ENCODE measurements around the gene ZNF175.

GRCh38 chr19:51559240-51559639 lies 11.8 kb upstream of the ZNF175 start:
- TF ChIP-seq GATA2 (IDR thresholded peaks at IDR 0.05; ENCODE audit: low read depth, low read length) (no peak), GATA3 (IDR thresholded peaks at IDR 0.05; ENCODE audit: low read depth, low read length) (no peak)
